Measurements from ENCODE around the gene CHKB. TPM values are rescaled to one million over a fixed set of nuclear protein-coding genes. Genes with fewer than 3 reads are reported as not detected.
"Not testable (repeated sequence)": the region's sequence is repeated elsewhere in the genome, so short reads cannot be mapped to it uniquely, and the experiment has no call there.

The CHKB gene
- total RNA-seq, 1 donor from 2014 or later: 36.1 TPM

GRCh38 chr22:50535113-50535512 lies 47.5 kb downstream of the CHKB start:
- H3K27me3 Mint-ChIP-seq (ENCODE audit: low read depth, unreplicated experiment): peaks cover 15% of the 10 kb centered on the region

GRCh38 chr22:50533856-50534711 lies 48.6 kb downstream of the CHKB start:
- FAIRE-seq; H3K27ac ChIP-seq (ENCODE audit: low read depth, low read length); H3K9me3 ChIP-seq (ENCODE audit: insufficient read depth, low read depth, low read length); H3K36me3 Mint-ChIP-seq (ENCODE audit: low read depth, unreplicated experiment); H3K4me3 ChIP-seq (ENCODE audit: insufficient read depth, low read depth, low read length); H3K79me2 ChIP-seq (ENCODE audit: insufficient read depth, low read length); H4K20me1 ChIP-seq (ENCODE audit: insufficient read depth, low read length); H3K4me3 Mint-ChIP-seq (ENCODE audit: unreplicated experiment); H3K9ac ChIP-seq (ENCODE audit: low read length); H2AFZ ChIP-seq (ENCODE audit: low read depth, low read length); H3K4me2 ChIP-seq (ENCODE audit: low read length); H3K9me3 Mint-ChIP-seq (ENCODE audit: unreplicated experiment); H3K27ac Mint-ChIP-seq (ENCODE audit: unreplicated experiment); H3K36me3 ChIP-seq (ENCODE audit: insufficient read depth, low read length); H3K4me1 Mint-ChIP-seq (ENCODE audit: low read depth, unreplicated experiment): not testable (repeated sequence)
- peaks cover 32% of the 10 kb centered on the region for H3K27me3 ChIP-seq (ENCODE audit: insufficient read depth, low read length)
- peak; percentile 54 for DNase-seq (ENCODE audit: low read depth)
- peaks cover 15% of the 10 kb centered on the region for H3K27me3 Mint-ChIP-seq (ENCODE audit: low read depth, unreplicated experiment)
- peaks cover 11% of the 10 kb centered on the region for H3K4me1 ChIP-seq (ENCODE audit: insufficient read depth, low read length)

More at GRCh38 chr22:50535113-50535512, 47.5 kb downstream of the CHKB start:
- Histone ChIP-seq H3K4me3 (ENCODE audit: insufficient read depth, low read depth, low read length) (no peak overlapping the region), H3K4me2 (ENCODE audit: low read length) (no peak overlapping the region), H3K9me3 (ENCODE audit: insufficient read depth, low read depth, low read length) (no peaks in the 10 kb centered on the region), H3K36me3 (ENCODE audit: insufficient read depth, low read length) (no peaks in the 10 kb centered on the region), H4K20me1 (ENCODE audit: insufficient read depth, low read length) (no peaks in the 10 kb centered on the region), H3K27ac (ENCODE audit: low read depth, low read length) (no peak overlapping the region), H2AFZ (ENCODE audit: low read depth, low read length) (no peak overlapping the region), H3K79me2 (ENCODE audit: insufficient read depth, low read length) (no peaks in the 10 kb centered on the region), H3K4me1 (ENCODE audit: insufficient read depth, low read length) (peaks cover 14% of the 10 kb centered on the region), H3K9ac (ENCODE audit: low read length) (no peak overlapping the region), H3K27me3 (ENCODE audit: insufficient read depth, low read length) (peaks cover 23% of the 10 kb centered on the region)
- FAIRE-seq: no peak
- H3K4me3 Mint-ChIP-seq (ENCODE audit: unreplicated experiment): no peak overlapping the region
- H3K4me1 Mint-ChIP-seq (ENCODE audit: low read depth, unreplicated experiment): peaks cover 4% of the 10 kb centered on the region
- no peaks in the 10 kb centered on the region for H3K36me3 Mint-ChIP-seq (ENCODE audit: low read depth, unreplicated experiment)
- DNase-seq (ENCODE audit: low read depth): no peak
- TF ChIP-seq EZH2 (IDR thresholded peaks at IDR 0.05; ENCODE audit: insufficient read depth, low read length) (no peak), CTCF (IDR thresholded peaks at IDR 0.05; ENCODE audit: insufficient read depth, low read depth, low read length) (no peak)
- H3K9me3 Mint-ChIP-seq (ENCODE audit: unreplicated experiment): peaks cover 4% of the 10 kb centered on the region
- no peak overlapping the region for H3K27ac Mint-ChIP-seq (ENCODE audit: unreplicated experiment)

- H3K27ac Mint-ChIP-seq (ENCODE audit: unreplicated experiment): peak overlapping the region; percentile 69
- H3K4me2 ChIP-seq (ENCODE audit: low read length): no peak overlapping the region
- TF ChIP-seq EZH2 (IDR thresholded peaks at IDR 0.05; ENCODE audit: insufficient read depth, low read length): no peak
- no peak for TF ChIP-seq CTCF (IDR thresholded peaks at IDR 0.05; ENCODE audit: insufficient read depth, low read depth, low read length)
- no peak overlapping the region for H3K27ac ChIP-seq (ENCODE audit: low read depth, low read length)
- H3K9ac ChIP-seq (ENCODE audit: low read length): no peak overlapping the region
- H3K9me3 Mint-ChIP-seq (ENCODE audit: unreplicated experiment): peaks cover 4% of the 10 kb centered on the region
- H3K4me1 Mint-ChIP-seq (ENCODE audit: low read depth, unreplicated experiment): no peaks in the 10 kb centered on the region
- no peak overlapping the region for H3K4me3 ChIP-seq (ENCODE audit: insufficient read depth, low read depth, low read length)
- no peaks in the 10 kb centered on the region for H3K36me3 ChIP-seq (ENCODE audit: insufficient read depth, low read length)
- peaks cover 11% of the 10 kb centered on the region for H3K4me1 ChIP-seq (ENCODE audit: insufficient read depth, low read length)
- DNase-seq (ENCODE audit: low read depth) (no peak), FAIRE-seq (no peak)
- H2AFZ ChIP-seq (ENCODE audit: low read depth, low read length): no peak overlapping the region
- H3K27me3 ChIP-seq (ENCODE audit: insufficient read depth, low read length): peaks cover 33% of the 10 kb centered on the region
- H3K27me3 Mint-ChIP-seq (ENCODE audit: low read depth, unreplicated experiment): peaks cover 12% of the 10 kb centered on the region
- peaks cover 1% of the 10 kb centered on the region for H3K36me3 Mint-ChIP-seq (ENCODE audit: low read depth, unreplicated experiment)
- H3K79me2 ChIP-seq (ENCODE audit: insufficient read depth, low read length): no peaks in the 10 kb centered on the region
- H3K4me3 Mint-ChIP-seq (ENCODE audit: unreplicated experiment): peak overlapping the region; percentile 76
- H3K9me3 ChIP-seq (ENCODE audit: insufficient read depth, low read depth, low read length): no peaks in the 10 kb centered on the region
- peaks cover 10% of the 10 kb centered on the region for H4K20me1 ChIP-seq (ENCODE audit: insufficient read depth, low read length)
Observed at GRCh38 chr22:50532824-50533796, 49.5 kb downstream of the CHKB start.
